NT2/D1 (cell line): ENCODE results near the gene TMEM132D.

Source experiments
- DNase-seq: peaks from one replicate; pipeline ENCODE4 v3.0.0-alpha.2; 2011; ENCODE audit warnings: low read depth, low spot score
- H3K27me3 ChIP-seq: 2 replicates; pipeline ENCODE4 v1.6.0; 2011; ENCODE audit warnings: mild to moderate bottlenecking; ENCODE audit not compliant: insufficient read length, insufficient read depth
- H3K36me3 ChIP-seq: 2 replicates; pipeline ENCODE4 v1.6.1; 2011; ENCODE audit warnings: mild to moderate bottlenecking, low read length, mixed read lengths; ENCODE audit not compliant: insufficient read depth, insufficient read length
- H3K4me1 ChIP-seq: 2 replicates; pipeline ENCODE4 v1.5.1; 2011; ENCODE audit not compliant: insufficient read depth, insufficient read length
- H3K4me3 ChIP-seq: 2 replicates; pipeline ENCODE4 v1.5.1; 2011; ENCODE audit warnings: low read depth; ENCODE audit not compliant: insufficient read length
- H3K9ac ChIP-seq: 2 replicates; pipeline ENCODE4 v1.6.0; 2011; ENCODE audit warnings: low read depth; ENCODE audit not compliant: insufficient read length
- H3K9me3 ChIP-seq: 2 replicates; pipeline ENCODE4 v1.5.1; 2011; ENCODE audit warnings: mild to moderate bottlenecking, low read length; ENCODE audit not compliant: insufficient read depth
- SUZ12 ChIP-seq: IDR thresholded peaks from 2 replicates; pipeline ENCODE4 v1.6.1; 2011; ENCODE audit not compliant: insufficient read length, insufficient read depth; ENCODE audit errors: extremely low read depth
- YY1 ChIP-seq: IDR thresholded peaks from 2 replicates; pipeline ENCODE4 v1.6.1; 2011; ENCODE audit not compliant: insufficient read length, insufficient read depth
- ZNF274 ChIP-seq: IDR thresholded peaks from 2 replicates; pipeline ENCODE4 v1.6.1; 2011; ENCODE audit warnings: mild to moderate bottlenecking, low read depth, low read length

The TMEM132D gene

DNA sequence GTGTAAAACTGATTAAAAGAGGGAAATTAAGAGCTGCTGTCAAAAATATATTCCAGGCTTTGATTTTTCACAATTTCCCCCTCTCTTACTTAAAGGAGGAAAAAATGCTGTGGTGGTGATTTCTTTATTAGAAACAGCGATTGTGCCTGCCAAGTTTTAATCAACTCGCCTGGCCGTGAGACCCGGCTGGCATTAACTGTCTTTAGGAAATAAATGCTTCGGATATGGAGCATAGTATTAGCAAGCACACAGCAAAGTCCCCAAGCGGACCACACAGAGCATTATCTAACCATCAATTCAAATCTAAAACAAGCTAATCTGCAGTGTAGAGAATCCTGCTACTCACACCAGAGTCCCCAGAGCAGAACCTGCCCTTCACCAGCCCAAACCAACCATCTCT lies 457.1 kb downstream of the TMEM132D start:
- no peak for DNase-seq
- Histone ChIP-seq H3K36me3 (no peaks in the 10 kb centered on the region), H3K27me3 (no peaks in the 10 kb centered on the region), H3K4me1 (no peaks in the 10 kb centered on the region), H3K4me3 (no peak overlapping the region), H3K9me3 (no peaks in the 10 kb centered on the region), H3K9ac (no peak overlapping the region)
- TF ChIP-seq SUZ12 (no peak), ZNF274 (no peak), YY1 (no peak)

DNA sequence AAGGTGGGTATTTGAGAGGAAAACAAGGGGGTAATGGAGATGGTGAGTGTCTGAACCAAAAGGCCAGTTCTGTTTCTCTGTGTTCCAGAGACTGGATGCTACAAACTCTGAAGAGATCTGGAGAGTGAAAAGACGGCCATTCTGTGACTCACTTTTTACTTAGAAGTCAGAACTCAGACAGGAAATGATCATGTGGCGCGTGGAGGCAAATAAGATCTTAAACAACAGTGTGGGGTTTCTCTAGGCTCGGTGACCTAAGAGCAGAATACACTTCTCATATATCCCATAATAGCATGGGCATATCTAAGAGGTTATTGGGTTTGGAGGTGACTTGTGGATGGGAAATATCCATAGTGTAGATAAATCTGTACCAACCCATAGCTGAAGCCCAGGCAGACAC lies 463.5 kb downstream of the TMEM132D start:
- no peak for TF ChIP-seq YY1
- TF ChIP-seq ZNF274 = no peak
- no peak for TF ChIP-seq SUZ12
- DNase-seq = no peak
- no peaks in the 10 kb centered on the region for H3K36me3 ChIP-seq
- no peaks in the 10 kb centered on the region for H3K4me1 ChIP-seq
- no peaks in the 10 kb centered on the region for H3K27me3 ChIP-seq
- no peak overlapping the region for H3K9ac ChIP-seq
- H3K4me3 ChIP-seq = no peak overlapping the region
- H3K9me3 ChIP-seq = no peaks in the 10 kb centered on the region

DNA sequence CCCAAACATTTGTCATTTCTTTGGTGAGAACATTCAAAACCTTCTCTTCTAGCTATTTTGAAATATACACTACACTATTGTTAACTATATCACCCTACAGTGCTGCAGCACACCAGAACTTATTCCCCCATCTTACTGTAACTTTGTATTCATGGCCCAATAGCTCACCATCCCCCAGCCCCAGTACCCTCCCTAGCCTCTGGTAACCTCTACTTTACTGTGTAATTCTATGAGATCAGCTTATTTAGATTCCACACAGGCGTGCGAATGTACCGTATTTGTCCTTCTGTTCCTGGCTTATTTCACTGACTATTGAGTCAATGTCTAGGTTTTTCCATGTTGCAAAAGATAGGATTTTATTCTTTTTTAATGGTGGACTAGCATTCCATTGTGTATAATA lies 469.0 kb downstream of the TMEM132D start:
- no peak overlapping the region for H3K4me3 ChIP-seq
- no peaks in the 10 kb centered on the region for H3K4me1 ChIP-seq
- no peak for DNase-seq
- H3K9me3 ChIP-seq = no peaks in the 10 kb centered on the region
- TF ChIP-seq ZNF274 = no peak
- no peak for TF ChIP-seq YY1
- TF ChIP-seq SUZ12 = no peak
- no peaks in the 10 kb centered on the region for H3K36me3 ChIP-seq
- H3K9ac ChIP-seq = no peak overlapping the region
- no peaks in the 10 kb centered on the region for H3K27me3 ChIP-seq

DNA sequence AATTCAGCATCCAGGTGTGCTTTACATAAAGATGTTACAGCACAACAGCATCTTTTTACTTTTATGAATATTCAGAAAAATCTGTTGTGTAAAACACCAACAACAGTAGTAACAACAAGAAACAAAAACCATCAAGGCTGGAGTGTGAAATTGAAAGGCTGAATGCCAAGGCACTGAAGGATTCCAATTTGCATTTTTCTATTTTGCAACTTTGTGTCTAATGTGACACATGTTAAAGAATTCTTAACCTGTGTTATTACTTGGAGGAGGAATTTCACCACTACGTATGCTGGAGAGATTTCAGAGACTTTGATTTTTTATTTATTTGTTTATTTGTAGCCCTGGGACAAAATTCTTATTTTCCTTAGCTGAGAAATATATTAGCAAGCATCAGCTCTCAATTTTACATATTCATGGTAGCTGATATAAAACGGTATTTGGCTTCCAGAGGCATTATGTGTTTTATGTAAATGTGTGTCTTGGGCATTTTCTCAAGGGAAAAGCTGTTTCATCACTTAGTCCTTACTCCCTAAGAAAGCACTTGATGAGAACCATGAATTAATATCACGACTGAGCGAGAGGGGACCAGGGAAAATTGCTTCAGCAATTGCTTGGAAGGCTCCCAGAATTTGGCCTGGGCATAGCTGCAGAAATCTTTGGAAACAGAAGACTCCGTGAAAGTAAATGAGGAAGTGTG lies 475.4 kb downstream of the TMEM132D start:
- Histone ChIP-seq H3K4me1 (no peaks in the 10 kb centered on the region), H3K27me3 (no peaks in the 10 kb centered on the region), H3K9me3 (no peaks in the 10 kb centered on the region), H3K4me3 (no peak overlapping the region), H3K9ac (no peak overlapping the region), H3K36me3 (no peaks in the 10 kb centered on the region)
- no peak for DNase-seq
- TF ChIP-seq SUZ12 (no peak), ZNF274 (no peak), YY1 (no peak)

DNA sequence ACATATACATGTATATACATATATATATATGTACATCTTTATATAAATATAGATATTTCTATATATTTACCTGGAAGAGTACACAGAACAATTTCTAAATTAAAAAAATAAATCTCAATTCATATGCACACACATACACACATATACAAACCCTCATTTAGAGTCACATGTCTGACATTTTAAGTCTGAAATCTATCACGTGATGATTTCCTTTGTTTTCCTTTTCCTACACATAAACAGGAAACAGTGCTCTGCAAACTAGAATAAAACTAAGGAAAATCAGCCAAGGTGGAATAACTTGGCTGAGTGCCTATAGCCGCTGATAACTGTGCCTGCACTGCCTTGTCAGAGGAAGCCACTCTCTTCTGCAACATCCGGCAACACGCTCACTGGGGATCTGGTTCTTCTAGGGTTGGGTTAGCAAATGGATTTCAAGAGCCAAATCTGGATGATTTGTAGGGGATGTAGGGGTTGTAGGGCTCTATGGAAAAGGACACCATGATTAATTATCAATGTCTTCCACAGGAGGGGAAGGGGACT lies 480.7 kb downstream of the TMEM132D start:
- no peak for DNase-seq
- TF ChIP-seq ZNF274 = no peak
- no peak for TF ChIP-seq SUZ12
- no peak for TF ChIP-seq YY1
- Histone ChIP-seq H3K9ac (no peak overlapping the region), H3K4me3 (no peak overlapping the region), H3K4me1 (no peaks in the 10 kb centered on the region), H3K9me3 (no peaks in the 10 kb centered on the region), H3K27me3 (no peaks in the 10 kb centered on the region), H3K36me3 (no peaks in the 10 kb centered on the region)

DNA sequence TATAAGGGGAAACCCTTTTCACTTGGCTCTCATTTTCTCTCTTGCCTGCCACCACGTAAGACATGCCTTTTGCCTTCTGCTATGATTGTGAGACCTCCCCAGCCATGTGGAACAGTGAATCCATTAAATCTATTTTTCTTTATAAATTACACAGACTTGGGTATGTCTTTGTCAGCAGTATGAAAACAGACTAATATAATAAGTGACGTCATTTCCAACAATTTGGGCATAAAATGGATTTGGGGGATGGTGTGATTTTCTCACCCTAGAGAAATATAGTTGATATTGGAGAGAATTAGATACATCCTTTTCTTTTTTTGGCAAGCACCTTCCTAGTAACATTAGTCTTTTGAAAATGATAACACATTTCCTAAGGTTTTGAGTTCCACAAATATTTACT lies 490.5 kb downstream of the TMEM132D start:
- Histone ChIP-seq H3K9ac (no peak overlapping the region), H3K4me3 (no peak overlapping the region), H3K27me3 (no peaks in the 10 kb centered on the region), H3K36me3 (no peaks in the 10 kb centered on the region), H3K9me3 (no peaks in the 10 kb centered on the region), H3K4me1 (no peaks in the 10 kb centered on the region)
- no peak for TF ChIP-seq YY1
- DNase-seq = no peak

DNA sequence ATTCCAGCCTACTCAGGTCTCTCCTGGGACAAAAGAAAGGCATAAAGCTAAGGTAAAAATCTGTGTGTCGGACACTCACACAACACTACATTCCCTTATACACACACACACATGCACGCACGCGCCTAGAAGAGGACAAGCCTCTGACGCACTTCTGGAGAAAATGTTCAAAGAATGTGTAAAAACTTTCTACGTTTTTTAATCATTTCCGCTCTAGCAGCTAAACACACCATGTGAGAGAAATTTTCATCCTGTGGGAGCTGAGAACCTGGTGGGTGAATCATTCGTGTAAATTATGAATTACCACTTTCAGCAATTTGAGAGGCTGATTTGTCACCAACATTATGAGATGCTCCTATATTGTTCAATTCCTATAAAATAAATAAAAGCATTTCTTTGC lies 494.5 kb downstream of the TMEM132D start:
- Histone ChIP-seq H3K4me1 (no peaks in the 10 kb centered on the region), H3K4me3 (no peak overlapping the region), H3K36me3 (no peaks in the 10 kb centered on the region), H3K27me3 (no peaks in the 10 kb centered on the region), H3K9me3 (no peaks in the 10 kb centered on the region), H3K9ac (no peak overlapping the region)
- DNase-seq = no peak
- TF ChIP-seq ZNF274 (no peak), SUZ12 (no peak), YY1 (no peak)
